ENCODE data around the gene TRIM3.
A peak's percentile ranks its signal among the peaks of the same experiment; 100 is the strongest.

TRIM3 gene

DNA sequence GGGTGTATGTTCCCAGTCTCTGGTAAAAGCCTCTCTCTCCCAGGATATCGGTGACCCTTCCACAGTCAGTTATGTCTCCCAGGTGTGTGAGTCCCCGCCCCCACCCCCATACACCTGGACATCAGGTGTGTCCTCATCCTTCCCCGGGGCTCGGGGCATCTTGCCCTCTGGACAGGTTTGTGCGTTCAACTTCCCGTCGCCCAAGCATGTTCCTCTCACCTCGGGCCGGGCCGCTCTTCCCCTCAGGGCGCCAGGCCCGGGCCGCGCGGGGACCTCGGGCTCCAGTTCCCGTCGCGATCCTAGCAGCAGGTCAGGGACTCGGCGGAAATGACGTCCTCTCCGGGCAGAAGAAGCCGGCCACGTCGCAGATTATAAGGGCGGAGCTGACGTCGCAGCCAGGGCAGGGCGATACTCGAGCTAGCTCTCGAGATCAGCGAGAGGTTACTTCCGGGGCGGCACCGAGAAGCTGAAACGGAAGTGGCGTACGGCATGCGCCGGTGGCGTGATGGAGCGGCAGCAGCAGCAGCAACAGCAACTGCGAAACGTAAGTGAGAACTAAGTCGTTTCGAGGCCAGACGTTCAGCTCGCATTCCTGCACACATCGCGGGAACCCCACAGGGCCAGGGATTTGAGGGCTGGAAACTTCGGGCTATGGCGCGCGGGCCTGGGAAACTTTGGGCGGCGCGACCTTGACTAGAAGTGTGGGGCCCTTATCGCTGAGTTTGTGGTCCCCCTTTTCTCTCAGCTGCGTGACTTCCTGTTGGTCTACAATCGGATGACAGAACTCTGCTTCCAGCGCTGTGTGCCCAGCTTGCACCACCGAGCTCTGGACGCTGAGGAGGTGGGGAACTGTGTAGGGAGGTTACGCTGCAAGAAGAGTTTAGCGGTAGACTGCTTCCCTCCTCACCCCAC lies 7.5 kb upstream of the TRIM3 start, which contains the start of the genes ARFIP2 and TIMM10B:
ARFIP2 (minus strand) TSS at position 320 of the 912 bp plus-strand sequence. CDS start 910 bp downstream, outside the sequence.
TIMM10B (plus strand) TSS at position 490 of the 912 bp plus-strand sequence; CDS start at position 506, 16 bp downstream.
- peaks cover 36 to 60% of the 10 kb centered on the region in 2 donors for H3K36me3 ChIP-seq (ENCODE audit: control insufficient read depth in 1 of 2, insufficient read depth in 2 of 2, low read length in 2 of 2)
- H3K27ac ChIP-seq (ENCODE audit: low read depth, low read length): peak within 1 kb of the TSS; percentile 92
- H3K9me3 ChIP-seq (ENCODE audit: control insufficient read depth in 1 of 2, low read length in 2 of 2): no peaks in the 10 kb centered on the region
- no peaks in the 10 kb centered on the region for H3K27me3 ChIP-seq (ENCODE audit: control insufficient read depth in 1 of 2, insufficient read depth in 2 of 2, low read length in 2 of 2)
- peak within 1 kb of the TSS; percentile 97 to 99 for H3K9ac ChIP-seq (ENCODE audit: low read depth in 1 of 2, low read length in 2 of 2)
- H3K4me1 ChIP-seq (ENCODE audit: control insufficient read depth in 1 of 2, insufficient read depth in 2 of 2, low read length in 2 of 2): peaks cover 28 to 35% of the 10 kb centered on the region in 2 donors
- H3K4me3 ChIP-seq (ENCODE audit: low read depth in 1 of 2, low read length in 2 of 2): peak within 1 kb of the TSS; percentile 96 to 99

DNA sequence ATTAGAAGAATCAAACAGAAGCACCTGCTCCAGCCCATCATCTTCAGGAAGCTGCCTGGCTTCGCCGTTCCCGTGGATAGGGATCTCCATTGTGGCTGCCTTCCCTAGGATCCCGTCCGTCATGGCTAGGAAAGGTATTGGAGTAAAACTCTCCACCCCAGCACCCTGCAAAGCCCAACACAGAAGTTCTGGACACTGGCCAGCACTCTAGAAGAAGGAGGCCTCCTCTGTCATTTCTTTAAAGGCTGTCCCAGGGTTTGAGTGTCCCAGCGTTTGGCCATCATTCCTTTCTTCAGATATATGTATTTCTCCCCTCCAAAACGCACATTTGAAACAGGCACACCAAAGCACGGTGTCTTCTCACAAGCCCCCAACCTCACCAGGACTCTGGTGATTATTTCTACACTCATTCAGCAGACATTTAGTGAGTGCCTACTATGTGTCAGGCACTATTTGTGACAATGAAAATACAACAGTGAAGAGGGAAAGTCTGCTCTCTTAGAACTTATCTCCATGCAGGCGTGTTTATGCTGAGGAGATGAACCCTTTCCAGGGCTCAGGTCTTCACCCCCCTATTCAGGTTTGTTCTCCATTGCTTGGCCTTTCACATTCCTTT lies 6.7 kb upstream of the TRIM3 start:
- Histone ChIP-seq H3K4me1 (ENCODE audit: control insufficient read depth in 1 of 2, insufficient read depth in 2 of 2, low read length in 2 of 2) (peaks cover 28 to 44% of the 10 kb centered on the region in 2 donors), H3K27ac (ENCODE audit: low read depth, low read length) (peak overlapping the region; percentile 92), H3K4me3 (ENCODE audit: low read depth in 1 of 2, low read length in 2 of 2) (peak overlapping the region; percentile 96 to 99), H3K9me3 (ENCODE audit: control insufficient read depth in 1 of 2, low read length in 2 of 2) (no peaks in the 10 kb centered on the region), H3K9ac (ENCODE audit: low read depth in 1 of 2, low read length in 2 of 2) (peak overlapping the region; percentile 97 to 99), H3K27me3 (ENCODE audit: control insufficient read depth in 1 of 2, insufficient read depth in 2 of 2, low read length in 2 of 2) (no peaks in the 10 kb centered on the region), H3K36me3 (ENCODE audit: control insufficient read depth in 1 of 2, insufficient read depth in 2 of 2, low read length in 2 of 2) (peaks cover 31 to 55% of the 10 kb centered on the region in 2 donors)

DNA sequence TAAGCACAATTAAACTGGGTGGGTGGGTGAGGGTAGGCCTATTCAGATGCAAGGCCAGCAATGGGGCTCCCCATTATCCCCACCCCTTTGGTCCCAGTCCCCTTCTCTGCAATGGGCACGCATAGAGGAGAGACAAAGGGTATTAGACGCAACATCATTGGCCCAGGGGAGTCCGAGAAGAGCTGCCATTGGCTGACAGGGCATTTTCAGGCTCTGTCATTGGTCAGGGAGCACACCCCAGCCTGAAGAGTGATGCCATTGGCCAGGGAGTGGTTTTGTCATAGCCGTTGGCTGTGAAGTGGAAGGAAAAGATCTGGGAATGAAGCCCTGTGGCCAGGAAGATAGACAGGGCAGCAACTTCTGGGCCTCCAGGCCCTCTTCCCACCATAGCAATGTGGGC lies 2.8 kb upstream of the TRIM3 start:
- Histone ChIP-seq H3K4me1 (ENCODE audit: control insufficient read depth in 1 of 2, insufficient read depth in 2 of 2, low read length in 2 of 2) (peaks cover 40 to 51% of the 10 kb centered on the region in 2 donors), H3K36me3 (ENCODE audit: control insufficient read depth in 1 of 2, insufficient read depth in 2 of 2, low read length in 2 of 2) (peaks cover 20 to 33% of the 10 kb centered on the region in 2 donors), H3K27me3 (ENCODE audit: control insufficient read depth in 1 of 2, insufficient read depth in 2 of 2, low read length in 2 of 2) (no peaks in the 10 kb centered on the region), H3K4me3 (ENCODE audit: low read depth in 1 of 2, low read length in 2 of 2) (no peak overlapping the region), H3K9me3 (ENCODE audit: control insufficient read depth in 1 of 2, low read length in 2 of 2) (no peaks in the 10 kb centered on the region), H3K9ac (ENCODE audit: low read depth in 1 of 2, low read length in 2 of 2) (no peak overlapping the region), H3K27ac (ENCODE audit: low read depth, low read length) (no peak overlapping the region)

DNA sequence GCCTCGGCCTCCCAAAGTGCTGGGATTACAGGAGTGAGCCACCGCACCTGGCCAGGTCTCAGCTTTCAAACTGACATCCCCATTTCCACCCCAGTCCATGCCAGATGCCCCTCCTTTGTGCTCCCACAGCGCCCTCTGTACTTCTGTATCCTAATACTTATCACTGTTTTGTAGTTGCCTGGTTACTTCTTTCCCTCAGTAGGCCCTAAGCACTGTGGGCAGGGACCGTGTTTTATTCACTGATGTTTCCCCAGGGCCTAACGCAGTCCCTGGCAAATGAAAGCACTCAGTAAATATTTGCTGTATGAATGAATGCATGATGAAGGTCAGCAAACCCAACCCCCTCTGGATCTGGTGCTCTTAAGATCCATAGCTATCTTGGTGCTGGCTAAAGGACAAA lies 2.2 kb upstream of the TRIM3 start:
- Histone ChIP-seq H3K9me3 (ENCODE audit: control insufficient read depth in 1 of 2, low read length in 2 of 2) (no peaks in the 10 kb centered on the region), H3K4me1 (ENCODE audit: control insufficient read depth in 1 of 2, insufficient read depth in 2 of 2, low read length in 2 of 2) (peaks cover 42 to 51% of the 10 kb centered on the region in 2 donors), H3K4me3 (ENCODE audit: low read depth in 1 of 2, low read length in 2 of 2) (no peak overlapping the region), H3K27ac (ENCODE audit: low read depth, low read length) (peak overlapping the region; percentile 30), H3K27me3 (ENCODE audit: control insufficient read depth in 1 of 2, insufficient read depth in 2 of 2, low read length in 2 of 2) (no peaks in the 10 kb centered on the region), H3K9ac (ENCODE audit: low read depth in 1 of 2, low read length in 2 of 2) (no peak overlapping the region), H3K36me3 (ENCODE audit: control insufficient read depth in 1 of 2, insufficient read depth in 2 of 2, low read length in 2 of 2) (peaks cover 20 to 33% of the 10 kb centered on the region in 2 donors)

DNA sequence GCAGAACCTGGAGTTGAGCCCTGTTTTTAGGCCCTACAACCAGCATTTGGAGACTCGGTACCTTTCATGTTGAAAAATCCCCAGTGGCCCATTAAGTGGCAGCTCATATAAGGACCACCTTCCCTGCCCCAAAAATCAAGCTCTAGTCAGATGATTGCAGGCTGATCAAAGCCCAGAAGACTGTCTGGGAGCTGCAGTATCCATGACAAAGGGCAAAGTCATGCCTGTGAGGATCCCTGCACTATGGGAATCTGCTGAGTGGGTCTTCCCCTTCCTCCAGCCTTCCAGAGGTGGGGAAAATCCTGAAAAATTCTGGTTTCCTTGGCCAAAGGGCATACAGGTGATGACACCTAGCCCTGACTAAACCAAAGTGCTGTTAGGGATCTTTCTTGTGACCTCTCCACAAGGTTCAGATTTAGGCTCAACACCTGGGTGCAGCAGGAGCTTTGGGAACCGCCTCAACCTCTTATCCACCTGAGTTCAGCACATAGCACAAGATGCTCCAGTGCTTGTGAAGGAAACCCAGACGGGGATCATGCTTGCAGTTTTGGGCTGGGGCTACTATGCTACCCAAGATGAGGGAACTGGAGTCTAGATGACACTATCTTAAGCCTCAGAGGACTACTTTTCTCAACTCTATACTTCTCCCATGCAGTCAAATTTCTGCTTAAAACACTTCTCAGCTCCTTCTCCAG lies 1.2 kb upstream of the TRIM3 start:
- Histone ChIP-seq H3K27ac (ENCODE audit: low read depth, low read length) (peak overlapping the region; percentile 90), H3K4me3 (ENCODE audit: low read depth in 1 of 2, low read length in 2 of 2) (peak overlapping the region; percentile 1 to 55), H3K36me3 (ENCODE audit: control insufficient read depth in 1 of 2, insufficient read depth in 2 of 2, low read length in 2 of 2) (peaks cover 20 to 33% of the 10 kb centered on the region in 2 donors), H3K27me3 (ENCODE audit: control insufficient read depth in 1 of 2, insufficient read depth in 2 of 2, low read length in 2 of 2) (no peaks in the 10 kb centered on the region), H3K4me1 (ENCODE audit: control insufficient read depth in 1 of 2, insufficient read depth in 2 of 2, low read length in 2 of 2) (peaks cover 43 to 52% of the 10 kb centered on the region in 2 donors), H3K9me3 (ENCODE audit: control insufficient read depth in 1 of 2, low read length in 2 of 2) (no peaks in the 10 kb centered on the region), H3K9ac (ENCODE audit: low read depth in 1 of 2, low read length in 2 of 2) (peak overlapping the region; percentile 48 to 61)

DNA sequence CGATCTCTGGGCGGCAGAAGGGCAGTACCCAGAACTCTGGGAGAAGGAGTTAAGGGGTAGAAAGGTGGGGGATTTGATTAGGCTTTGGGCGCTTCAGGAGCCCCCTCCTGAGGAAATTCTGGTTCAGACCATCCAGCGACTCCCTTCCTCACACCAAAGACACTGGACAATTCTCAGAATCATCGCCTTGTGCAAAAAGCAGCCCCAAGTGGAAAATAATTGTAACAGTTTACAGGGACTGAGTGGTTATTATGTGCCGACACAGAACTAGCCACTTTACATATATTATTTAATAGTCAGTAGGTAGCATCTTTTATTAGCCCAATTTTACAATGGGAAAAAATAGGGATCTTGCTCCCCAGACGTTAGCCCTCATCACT lies 662 bp upstream of the TRIM3 start:
- peaks cover 20 to 29% of the 10 kb centered on the region in 2 donors for H3K36me3 ChIP-seq (ENCODE audit: control insufficient read depth in 1 of 2, insufficient read depth in 2 of 2, low read length in 2 of 2)
- peak overlapping the region; percentile 61 to 87 for H3K9ac ChIP-seq (ENCODE audit: low read depth in 1 of 2, low read length in 2 of 2)
- no peaks in the 10 kb centered on the region for H3K9me3 ChIP-seq (ENCODE audit: control insufficient read depth in 1 of 2, low read length in 2 of 2)
- peaks cover 45 to 53% of the 10 kb centered on the region in 2 donors for H3K4me1 ChIP-seq (ENCODE audit: control insufficient read depth in 1 of 2, insufficient read depth in 2 of 2, low read length in 2 of 2)
- H3K27ac ChIP-seq (ENCODE audit: low read depth, low read length): peak overlapping the region; percentile 90
- H3K4me3 ChIP-seq (ENCODE audit: low read depth in 1 of 2, low read length in 2 of 2): peak overlapping the region; percentile 55 to 78
- H3K27me3 ChIP-seq (ENCODE audit: control insufficient read depth in 1 of 2, insufficient read depth in 2 of 2, low read length in 2 of 2): no peaks in the 10 kb centered on the region

DNA sequence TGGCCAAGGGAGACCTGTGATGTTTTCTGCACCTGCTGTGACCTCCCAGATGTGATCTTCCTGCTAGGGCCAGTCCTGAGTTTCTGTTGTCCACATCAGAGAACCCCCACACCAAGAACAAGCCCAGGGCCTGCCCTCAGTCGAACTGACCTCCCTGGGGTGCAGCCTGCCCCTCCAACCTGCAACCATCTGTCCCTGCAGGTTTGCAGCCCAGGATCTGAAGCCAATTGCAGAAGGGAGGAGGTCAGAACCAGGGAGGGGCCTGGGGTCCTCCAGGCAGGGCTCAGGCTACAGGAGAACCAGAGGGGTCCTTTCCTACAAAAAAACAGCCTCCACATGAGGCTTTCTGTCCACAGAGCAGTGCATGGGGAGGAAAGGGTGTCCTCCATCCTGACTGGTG lies 807 bp downstream of the TRIM3 start:
- H3K4me3 ChIP-seq (ENCODE audit: low read depth in 1 of 2, low read length in 2 of 2): peak overlapping the region; percentile 61 to 86
- peaks cover 56 to 63% of the 10 kb centered on the region in 2 donors for H3K4me1 ChIP-seq (ENCODE audit: control insufficient read depth in 1 of 2, insufficient read depth in 2 of 2, low read length in 2 of 2)
- no peaks in the 10 kb centered on the region for H3K27me3 ChIP-seq (ENCODE audit: control insufficient read depth in 1 of 2, insufficient read depth in 2 of 2, low read length in 2 of 2)
- H3K9ac ChIP-seq (ENCODE audit: low read depth in 1 of 2, low read length in 2 of 2): peak overlapping the region; percentile 22 to 79
- H3K27ac ChIP-seq (ENCODE audit: low read depth, low read length): no peak overlapping the region
- H3K9me3 ChIP-seq (ENCODE audit: control insufficient read depth in 1 of 2, low read length in 2 of 2): no peaks in the 10 kb centered on the region
- H3K36me3 ChIP-seq (ENCODE audit: control insufficient read depth in 1 of 2, insufficient read depth in 2 of 2, low read length in 2 of 2): peaks cover 11 to 15% of the 10 kb centered on the region in 2 donors

DNA sequence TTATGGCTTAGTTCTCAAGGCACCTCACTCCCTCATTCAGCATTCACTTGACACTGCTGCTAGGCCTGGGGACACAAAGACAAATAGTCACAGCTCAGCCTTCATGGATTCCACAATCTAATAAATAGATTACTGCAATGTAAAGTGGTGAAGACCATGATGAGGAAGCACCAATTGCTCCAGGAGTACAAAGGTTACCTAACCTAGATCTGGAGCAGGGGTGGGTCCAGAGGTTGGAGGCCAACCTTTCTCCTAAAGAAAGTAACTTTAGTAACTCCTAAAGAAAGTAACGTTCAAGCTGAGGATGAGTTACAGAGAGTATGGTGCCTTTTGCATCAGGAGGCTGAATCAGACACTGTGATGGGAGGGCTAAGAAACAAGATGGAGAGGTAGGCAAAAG lies 4.1 kb downstream of the TRIM3 start:
- H3K27ac ChIP-seq (ENCODE audit: low read depth, low read length): no peak overlapping the region
- H3K4me3 ChIP-seq (ENCODE audit: low read depth in 1 of 2, low read length in 2 of 2): peak overlapping the region; percentile 21 to 26
- peak overlapping the region in 1 of 2 donors; percentile 22 for H3K9ac ChIP-seq (ENCODE audit: low read depth in 1 of 2, low read length in 2 of 2)
- peaks cover 41 to 46% of the 10 kb centered on the region in 2 donors for H3K4me1 ChIP-seq (ENCODE audit: control insufficient read depth in 1 of 2, insufficient read depth in 2 of 2, low read length in 2 of 2)
- H3K9me3 ChIP-seq (ENCODE audit: control insufficient read depth in 1 of 2, low read length in 2 of 2): no peaks in the 10 kb centered on the region
- no peaks in the 10 kb centered on the region for H3K27me3 ChIP-seq (ENCODE audit: control insufficient read depth in 1 of 2, insufficient read depth in 2 of 2, low read length in 2 of 2)
- H3K36me3 ChIP-seq (ENCODE audit: control insufficient read depth in 1 of 2, insufficient read depth in 2 of 2, low read length in 2 of 2): peaks cover 2 to 4% of the 10 kb centered on the region in 2 donors

DNA sequence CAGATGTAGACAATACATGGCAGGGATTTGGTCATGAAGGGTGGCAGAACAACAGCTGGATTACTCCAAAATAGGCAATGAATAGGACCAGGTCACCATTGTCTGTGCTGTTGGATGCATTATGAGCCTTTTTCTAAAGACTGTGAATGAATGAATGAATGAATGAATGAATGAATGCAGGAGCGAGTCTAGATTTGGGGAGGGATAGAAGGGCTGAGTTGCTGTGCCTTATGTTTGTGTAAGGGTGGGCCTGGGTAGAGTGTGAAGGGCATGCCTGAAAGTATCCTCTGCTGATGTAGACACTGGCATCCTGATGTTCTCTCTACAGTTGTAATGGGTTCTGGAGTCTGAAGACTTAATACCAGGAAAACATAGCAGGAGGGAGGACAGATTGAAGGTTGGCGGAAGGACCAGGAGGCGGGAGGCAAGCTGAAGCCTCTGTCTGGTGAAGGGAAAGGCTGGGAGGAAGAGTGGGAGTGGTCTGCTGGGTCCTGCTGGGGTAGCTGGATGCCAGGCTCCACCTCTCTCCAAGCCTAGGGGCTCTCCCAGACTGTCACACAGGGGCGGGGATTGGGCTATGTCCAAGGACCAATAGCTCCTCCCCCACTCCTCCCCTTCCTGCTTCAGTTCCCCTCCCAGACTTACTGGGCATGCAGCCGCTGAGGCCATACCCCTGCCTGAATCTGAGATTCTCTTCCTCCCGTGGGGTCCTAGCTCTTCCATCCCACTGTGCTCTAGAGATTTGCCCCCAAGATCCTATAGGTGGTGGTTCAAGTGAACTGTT lies 4.8 kb downstream of the TRIM3 start:
- Histone ChIP-seq H3K9me3 (ENCODE audit: control insufficient read depth in 1 of 2, low read length in 2 of 2) (no peaks in the 10 kb centered on the region), H3K4me3 (ENCODE audit: low read depth in 1 of 2, low read length in 2 of 2) (peak overlapping the region; percentile 21 to 26), H3K9ac (ENCODE audit: low read depth in 1 of 2, low read length in 2 of 2) (peak overlapping the region in 1 of 2 donors; percentile 22), H3K27ac (ENCODE audit: low read depth, low read length) (no peak overlapping the region), H3K4me1 (ENCODE audit: control insufficient read depth in 1 of 2, insufficient read depth in 2 of 2, low read length in 2 of 2) (peaks cover 35 to 42% of the 10 kb centered on the region in 2 donors), H3K27me3 (ENCODE audit: control insufficient read depth in 1 of 2, insufficient read depth in 2 of 2, low read length in 2 of 2) (no peaks in the 10 kb centered on the region), H3K36me3 (ENCODE audit: control insufficient read depth in 1 of 2, insufficient read depth in 2 of 2, low read length in 2 of 2) (peaks cover 6% of the 10 kb centered on the region in 2 donors)
